HUDEP-2 (cell line): ENCODE data around the gene FNIP2.
A peak's percentile ranks its signal among the peaks of the same experiment; 100 is the strongest.

Source experiments
- DNase-seq, 76 experiments: peaks; one replicate each; lab custom pipeline; 2025; ENCODE audit not compliant: unreplicated experiment in 76 of 76; lab: John Stamatoyannopoulos, UW

FNIP2 gene

DNA sequence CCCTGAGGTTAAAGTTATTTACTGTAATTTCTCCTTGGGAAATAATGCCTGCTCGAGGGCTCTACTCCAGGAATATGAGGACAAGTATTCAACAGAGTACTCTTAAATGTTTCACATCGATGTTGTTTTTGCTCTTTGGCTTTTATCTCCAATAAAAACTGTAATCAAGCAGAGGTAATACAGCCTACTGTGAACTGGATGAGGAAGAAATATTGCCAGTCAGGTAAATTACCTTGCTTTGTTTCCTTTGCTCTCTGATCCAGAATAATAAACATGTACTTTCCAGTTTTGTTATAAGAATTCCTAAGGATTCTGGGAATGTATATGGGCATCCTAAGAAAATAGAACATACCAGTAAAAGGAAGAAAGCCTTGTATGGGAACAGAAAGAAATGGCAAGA, 60.4 kb downstream of the FNIP2 start:
- no peak for DNase-seq

DNA sequence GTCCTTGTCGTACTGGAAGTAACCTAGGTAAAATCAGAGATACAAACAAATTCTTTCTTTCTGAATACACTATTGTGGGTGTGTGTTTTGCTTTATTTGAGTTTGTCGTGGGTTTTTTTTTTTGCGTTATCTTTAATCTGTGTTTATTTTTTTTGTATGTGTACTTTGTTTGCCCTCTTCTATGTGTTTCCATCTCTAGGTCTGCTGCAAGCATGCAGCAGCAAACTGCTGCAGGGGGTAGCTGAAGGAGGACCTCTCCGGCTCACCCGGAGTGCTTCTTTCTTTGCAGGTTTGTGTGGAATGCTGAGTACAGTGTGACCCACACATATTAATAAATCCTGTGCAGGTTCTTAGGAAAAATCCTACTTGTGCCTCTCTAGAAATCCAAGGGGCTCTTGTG, 64.8 kb downstream of the FNIP2 start:
- DNase-seq, result no peak

DNA sequence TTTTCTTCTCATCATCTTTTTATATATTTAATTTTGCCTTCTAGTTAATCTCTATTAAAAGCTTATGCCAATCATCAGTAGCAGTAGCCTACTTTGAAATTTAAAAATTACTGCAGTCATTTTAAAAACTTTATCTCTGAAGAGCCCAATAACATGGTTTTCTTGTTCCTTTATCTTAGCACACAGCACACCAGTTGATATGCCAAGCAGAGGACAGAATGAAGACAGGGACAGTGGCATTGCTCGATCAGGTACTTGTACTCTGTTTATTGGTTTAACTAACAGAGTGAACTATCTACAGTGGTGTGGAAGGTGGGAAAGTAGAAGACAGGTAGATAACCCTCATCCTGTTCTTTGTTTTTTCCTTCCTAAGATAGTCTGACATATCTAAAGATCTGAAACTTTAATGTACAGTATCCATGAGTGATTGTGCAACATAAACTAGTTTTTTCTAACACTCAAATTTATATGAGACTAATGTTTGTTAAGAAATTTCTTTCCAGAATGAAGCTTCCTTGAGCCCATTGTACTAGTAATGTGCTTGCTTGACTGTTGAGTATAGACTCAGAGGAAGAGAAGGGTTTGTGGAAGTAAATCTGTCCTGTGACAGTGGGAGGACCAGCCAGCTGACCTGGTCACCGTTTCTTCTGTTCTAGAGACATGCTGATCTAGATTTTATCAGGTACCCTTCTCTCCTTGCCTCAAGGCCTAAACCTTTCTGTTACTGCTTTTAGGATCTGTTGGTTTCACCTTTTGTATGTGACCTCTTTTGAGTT, 66.6 kb downstream of the FNIP2 start:
- peak in 16 of 76 experiments; percentile 1 to 47 (median 18) for DNase-seq

DNA sequence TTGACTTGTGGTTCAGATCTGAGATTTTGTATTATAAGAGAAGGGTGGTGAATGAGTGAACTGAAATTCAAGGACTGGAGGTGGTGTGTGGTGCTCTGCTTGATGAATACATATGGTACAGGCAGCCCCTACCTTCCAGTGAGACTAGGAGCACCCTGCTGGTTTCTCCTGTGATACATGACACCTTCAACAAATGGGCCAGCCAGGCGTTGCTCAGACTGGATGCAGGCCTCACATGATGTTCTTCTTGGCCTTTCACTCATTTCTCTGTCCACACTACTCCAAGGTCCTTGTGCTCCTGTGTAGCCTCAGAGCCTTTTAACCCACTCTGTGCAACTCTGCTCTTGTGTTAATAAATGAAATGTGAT, 67.2 kb downstream of the FNIP2 start:
- DNase-seq, result no peak

DNA sequence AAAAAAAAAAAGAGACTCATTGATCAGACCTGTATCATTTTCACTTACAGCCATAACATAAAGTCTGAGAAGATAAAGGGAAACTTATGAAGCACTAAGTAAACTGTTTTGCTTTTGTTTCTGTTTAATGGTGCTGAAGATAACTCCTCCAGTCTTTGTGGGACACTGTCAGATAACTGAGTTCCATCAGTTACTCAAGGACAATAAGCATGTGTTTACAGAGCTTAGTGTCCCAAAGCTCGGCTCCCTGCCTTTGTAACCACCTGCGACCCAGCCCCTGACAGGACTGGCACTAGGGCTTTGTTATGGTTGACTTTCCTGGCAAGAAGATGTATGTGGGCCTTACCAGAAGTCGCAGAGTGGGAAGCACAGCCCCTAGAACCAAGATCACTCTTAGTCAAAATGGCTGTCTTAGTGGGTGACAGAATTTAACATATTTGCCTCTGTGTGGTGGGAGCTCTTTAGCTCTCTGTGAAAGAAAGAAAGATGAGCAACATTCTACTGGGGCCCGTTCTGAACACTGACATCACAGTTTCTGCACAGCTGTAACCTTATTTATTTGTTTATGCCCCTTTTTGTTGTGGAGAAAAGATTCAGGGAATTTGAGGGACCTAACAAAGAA, 68.1 kb downstream of the FNIP2 start:
- DNase-seq, result no peak

DNA sequence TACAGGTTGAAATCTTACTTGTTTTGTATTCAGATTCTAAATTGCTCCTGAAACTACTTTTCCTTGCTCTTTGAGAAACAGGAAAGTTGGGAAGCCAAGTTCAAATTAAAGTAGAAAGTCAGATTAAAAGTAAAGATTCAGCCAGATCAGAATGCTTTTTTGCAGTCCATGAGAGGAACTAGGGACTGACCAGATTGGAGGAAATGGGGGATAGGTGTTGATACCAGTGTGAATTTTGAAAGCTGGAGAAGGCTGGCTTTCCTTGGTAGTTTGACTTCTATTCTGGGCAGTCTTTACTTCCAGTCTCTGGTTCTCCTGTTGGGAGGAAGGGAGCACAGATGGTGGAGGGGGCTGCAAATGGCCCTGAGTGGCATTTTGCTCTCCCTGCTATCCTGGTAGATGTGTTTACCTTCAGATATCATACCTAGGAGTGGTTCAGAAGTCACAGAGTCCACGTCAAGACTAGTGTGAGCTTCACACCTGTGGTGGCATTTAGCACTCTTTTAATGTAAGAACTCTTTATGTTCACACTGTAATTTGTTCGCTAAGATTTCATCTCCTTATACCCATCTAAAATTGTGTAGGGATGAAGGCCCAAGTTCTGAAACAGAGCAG, 68.8 kb downstream of the FNIP2 start:
- DNase-seq, result no peak

DNA sequence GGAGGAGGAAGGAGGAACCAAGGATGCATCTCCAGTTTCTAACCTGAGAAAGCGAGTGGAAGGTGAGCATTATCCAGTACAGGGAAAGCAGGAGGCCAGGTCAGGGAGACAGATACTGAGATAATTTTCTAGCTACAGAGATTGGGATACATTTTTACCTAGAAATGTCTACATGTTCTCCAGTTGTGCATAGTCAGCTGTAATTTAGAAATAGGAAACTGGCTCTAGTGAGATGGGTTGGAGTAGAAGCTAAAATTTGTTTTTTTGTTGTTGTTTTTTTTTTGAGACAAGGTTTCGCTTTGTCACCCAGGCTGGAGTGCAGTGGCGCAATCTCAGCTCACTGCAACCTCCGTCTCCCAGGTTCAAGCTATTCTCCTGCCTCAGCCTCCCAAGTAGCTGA, 71.3 kb downstream of the FNIP2 start:
- no peak for DNase-seq

DNA sequence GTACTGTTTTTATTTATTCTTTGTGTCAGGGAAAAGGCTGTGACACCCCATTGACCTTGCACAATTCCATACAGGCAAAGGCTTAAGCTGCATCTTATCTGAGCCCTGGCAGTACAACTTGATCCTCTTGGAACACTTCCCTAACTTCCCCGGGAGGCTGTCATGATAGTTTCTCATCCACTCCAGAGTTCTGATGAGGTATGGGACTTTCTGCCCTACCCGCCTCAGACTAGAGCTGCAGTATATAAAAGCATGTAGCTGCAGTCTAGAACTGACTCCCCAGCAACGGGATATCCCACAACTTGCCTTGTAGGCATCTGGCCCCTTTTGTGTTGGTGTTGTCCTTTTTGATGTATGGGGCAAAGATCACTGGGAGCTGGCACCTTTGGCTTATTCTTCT, 72.7 kb downstream of the FNIP2 start:
- DNase-seq, result no peak

DNA sequence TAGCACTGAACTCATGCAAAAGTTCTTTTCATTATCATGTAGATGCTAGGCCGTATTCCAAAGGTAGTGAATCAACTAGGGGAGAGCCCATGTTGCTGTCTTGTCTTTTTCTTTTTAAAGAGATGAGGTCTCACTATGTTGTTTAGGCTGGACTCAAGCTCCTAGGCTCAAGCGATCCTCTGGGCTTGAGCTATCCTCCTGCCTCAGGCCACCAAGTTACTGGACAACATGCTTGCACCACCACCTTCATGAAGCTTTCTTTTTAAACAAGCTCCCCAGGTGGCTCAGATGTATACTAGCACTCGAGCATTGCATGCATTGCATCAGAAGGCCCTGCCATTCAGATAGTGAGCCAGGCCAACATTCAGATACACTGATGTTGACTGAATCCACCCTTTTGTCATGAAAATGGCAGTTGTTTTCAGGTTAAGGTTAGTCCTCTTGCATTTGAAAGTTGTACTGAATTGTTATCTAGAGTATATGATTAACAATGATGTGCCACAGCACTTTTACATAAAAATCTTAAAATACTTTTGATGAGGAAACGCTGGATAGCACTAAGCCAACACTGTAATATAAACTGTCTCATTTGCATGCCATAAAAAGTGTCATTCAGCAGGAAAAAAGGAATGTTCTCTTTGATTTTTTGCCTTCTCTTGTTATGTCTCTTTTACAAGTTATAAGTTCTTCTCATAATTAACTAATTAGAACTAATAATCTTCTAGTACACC, 76.7 kb downstream of the FNIP2 start:
- DNase-seq, result peak in 1 of 76 experiments; percentile 2

DNA sequence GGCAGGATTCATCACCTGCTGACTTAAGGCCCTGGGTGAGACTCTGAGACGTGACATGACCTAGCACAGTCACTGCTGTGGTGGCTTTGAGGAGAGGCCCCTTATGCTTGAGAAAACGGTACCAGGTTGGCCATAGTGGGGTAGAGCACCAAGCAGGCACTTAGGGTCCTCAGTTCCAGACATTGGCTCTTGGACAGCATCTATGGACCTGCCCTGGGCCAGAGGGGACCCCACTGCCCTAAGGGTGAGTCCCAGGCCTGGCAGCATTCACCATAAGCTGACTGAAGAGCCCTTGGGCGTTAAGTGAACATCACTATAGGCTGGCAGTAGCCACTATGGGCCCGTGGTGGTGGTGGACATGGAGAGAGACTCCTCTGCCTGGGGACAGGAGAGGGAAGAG, 78.7 kb downstream of the FNIP2 start:
- DNase-seq, result no peak

DNA sequence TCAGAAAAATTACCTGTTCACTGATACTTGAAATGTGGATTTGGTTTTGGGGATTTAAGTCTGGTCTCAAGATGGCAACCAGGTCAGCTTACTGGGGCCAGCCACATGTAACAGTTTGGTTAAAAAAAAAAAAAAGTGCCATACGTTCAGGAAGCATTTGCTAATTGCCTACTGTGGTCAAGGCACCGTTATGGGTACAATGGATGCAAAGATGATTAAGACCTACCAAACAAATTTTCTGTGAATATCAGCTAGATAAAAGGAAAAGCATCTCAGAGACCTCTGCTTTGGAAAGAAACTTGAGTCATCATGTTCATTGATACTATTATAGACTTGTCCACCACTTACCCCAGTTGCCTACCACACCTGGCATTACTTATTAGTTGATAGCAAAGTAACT, 80.9 kb downstream of the FNIP2 start:
- DNase-seq, result no peak

DNA sequence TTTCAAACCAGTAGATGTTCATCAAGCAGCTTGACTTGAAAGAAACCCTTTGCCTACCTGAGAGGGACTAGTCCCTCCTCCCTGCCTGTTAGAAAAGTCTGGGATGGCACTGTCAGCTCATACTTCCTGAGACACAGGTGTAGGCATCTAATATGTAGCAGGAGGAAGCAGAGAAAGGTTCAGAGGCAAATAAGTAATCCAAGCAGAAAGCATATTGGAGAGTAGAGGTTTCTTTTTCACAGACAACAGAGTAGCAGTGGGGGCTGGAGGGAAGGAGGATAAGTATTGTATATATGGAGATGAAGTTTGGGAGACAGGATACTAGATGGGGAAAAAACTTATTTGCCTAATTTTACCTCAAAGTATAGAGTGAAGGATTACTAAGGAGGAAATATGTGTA, 81.5 kb downstream of the FNIP2 start:
- DNase-seq, result no peak

DNA sequence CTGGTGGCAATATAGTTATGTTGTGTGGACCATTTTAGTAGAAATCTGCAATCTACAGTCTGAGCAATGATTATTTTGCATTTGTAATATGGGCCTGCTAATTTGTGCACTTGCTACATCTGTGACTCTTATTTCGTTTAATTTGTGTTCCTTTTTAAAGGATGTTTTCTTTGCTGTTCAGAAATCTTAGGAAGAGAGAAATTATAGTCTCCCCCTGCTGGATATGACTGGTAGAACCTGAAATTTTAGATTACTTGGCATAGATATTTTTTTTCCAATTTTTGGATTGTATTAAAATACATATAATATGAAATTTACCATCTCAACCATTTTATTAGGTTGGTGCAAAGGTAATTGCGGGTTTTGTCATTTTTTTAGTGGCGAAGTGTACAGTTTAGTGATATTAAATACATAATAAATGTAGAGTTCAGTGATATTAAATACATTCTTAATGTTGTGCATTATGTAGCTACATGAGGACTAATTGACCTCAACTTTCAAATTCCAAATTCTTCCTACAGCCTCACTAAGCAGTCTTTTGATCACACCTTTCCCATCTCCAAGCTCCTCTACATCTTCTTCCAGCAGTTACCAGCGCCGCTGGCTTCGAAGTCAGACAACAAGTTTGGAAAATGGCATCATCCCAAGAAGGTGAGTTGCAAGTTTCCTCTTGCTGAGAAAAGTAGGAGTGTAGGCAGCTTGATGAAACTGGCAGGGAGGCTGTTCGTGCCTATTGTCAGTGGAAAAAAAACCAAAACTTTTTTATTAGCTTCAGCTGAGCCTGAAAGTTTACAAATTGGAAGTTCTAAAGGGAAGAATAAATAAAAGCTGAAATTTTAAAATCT, 82.2 kb downstream of the FNIP2 start:
- peak in 17 of 76 experiments; percentile 1 to 37 (median 21) for DNase-seq

DNA sequence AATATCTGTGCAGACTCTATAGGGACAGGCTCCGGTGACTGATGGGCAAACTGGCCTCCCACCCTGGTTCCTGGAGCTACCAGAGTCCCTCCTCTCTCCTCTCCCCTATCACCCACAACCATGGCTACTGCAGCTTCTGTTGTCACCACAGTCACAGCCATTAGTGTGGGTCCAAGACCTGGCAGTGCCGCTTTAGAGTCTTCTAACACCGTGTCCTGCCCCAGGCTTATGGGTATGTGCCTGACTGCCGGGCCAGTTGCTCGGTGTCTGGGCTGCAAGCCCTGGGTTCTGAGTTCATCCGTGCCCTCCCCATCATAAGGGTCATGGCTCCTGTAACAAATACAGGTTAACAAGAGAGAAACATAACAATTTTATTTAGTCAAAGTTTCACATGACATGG, 85.4 kb downstream of the FNIP2 start:
- DNase-seq, result no peak

DNA sequence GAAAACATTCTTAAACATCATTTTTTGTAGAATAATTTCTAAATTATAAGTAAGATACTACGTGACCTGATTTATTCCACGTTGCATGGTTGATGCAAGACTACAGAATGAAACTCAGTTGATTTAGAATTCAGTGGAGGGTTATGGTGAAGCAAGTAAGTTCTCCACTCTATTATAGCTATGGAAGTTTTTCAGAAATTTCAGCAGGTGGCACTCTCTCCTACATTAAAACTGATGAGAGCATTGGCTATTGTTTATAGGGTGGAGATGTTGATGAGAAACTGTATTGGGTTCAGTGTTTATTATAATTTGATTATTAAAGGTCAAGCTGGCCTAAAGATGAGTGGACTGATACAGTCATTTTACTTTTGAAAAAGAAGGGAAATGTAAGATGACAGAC, 88.0 kb downstream of the FNIP2 start:
- DNase-seq, result peak in 26 of 76 experiments; percentile 2 to 54 (median 30)

DNA sequence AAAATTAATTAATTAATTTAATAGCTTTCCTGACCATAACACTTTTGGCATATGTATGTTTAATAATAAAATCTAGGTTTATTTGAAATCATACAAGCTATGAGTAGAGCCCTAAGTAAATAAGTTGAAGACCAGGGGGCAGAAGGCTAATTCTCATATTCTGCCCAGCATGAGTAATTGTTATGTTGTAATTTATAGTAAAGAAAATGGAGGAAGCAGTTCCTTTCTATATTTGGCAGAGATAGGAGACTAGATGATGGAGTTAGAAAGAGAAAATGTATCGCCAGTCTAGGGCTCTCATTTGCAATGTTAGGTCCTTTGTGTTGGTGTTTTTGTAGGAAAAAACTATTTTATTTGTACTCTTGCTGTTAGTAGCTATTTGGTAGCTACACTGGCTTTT, 89.1 kb downstream of the FNIP2 start:
- no peak for DNase-seq

DNA sequence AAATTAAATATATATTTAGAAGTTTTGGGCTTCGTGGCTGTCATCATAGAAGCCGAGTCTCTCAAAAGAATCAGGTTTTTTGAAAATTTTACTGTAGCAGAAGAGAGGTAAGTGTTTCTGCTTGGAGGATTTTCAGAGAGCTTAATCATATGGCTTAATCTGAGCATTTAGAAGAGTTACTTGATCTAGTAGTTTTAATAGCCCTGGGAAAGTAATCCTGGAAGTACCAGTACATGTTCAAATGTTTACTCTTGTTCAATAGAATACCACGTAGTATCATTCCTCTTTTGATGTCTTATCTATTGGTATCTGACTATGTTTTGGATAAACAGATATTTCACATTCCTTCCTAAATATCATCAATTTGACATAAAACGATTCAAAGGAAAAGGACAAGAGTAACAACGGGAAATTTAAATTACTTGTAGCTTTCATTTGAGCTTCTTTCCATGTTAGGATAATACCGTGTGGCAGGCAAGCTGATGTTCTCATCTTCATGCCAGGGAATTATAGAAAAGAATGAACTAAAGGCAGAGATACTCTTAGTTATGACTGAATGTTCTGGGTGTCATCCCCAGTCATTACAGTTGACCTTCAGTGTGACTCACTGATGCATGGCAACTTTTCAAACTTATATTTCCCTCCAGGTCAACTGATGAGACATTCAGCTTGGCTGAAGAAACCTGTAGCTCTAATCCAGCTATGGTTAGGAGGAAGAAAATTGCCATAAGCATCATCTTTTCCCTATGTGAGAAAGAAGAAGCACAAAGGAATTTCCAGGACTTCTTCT, 89.8 kb downstream of the FNIP2 start:
- peak in 6 of 76 experiments; percentile 2 to 29 (median 9) for DNase-seq

DNA sequence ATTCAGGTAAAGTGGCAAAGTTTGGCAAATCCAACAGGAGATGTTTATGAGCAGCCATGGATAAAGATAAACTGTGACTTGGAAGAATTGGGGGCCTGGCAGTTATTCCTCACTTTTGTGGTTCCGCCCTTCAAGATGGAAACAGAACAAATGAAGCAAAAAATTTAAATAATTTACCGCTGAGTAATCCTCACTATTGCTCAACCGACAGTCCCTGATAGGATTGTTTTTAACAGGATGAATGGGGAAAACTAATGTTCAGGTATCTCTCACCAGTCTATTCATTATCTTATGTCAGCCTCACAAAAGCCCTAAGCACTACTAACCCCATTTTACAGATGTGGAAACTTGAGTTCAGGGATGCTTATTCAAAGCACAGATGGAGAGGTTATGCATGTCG, 90.8 kb downstream of the FNIP2 start:
- no peak for DNase-seq

DNA sequence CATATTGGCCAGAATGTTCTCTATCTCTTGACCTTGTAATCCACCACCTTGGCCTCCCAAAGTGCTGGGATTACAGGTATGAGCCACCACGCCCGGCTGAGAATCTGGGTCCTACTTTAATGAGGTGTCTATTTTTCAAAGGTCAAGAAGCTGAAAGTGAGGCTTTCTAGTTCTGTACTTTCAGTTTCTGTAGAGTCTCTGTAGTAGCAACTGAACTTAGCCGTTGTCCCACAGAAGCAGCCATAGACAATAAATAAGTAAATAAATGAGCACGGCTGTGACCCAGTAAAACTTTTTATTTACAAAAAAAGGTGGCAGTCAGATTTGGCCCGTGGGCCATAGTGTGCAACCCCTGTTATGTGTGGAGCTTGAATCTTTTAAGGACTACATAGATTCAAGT, 92.0 kb downstream of the FNIP2 start:
- no peak for DNase-seq

DNA sequence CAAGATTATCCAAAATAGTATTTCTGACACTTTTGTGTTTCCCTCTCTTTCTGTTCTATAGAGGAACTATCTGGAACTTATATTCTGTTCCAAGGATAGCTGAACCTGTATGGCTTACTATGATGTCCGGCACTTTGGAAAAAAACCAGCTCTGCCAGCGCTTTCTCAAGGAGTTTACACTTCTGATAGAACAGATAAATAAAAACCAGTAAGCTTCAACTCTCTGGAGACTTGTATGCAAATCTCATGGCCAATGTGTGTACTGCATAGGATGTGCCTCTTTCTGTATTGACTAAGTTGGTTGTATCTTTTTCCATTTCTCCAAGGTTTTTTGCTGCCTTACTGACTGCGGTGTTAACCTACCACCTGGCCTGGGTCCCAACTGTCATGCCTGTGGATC, 92.5 kb downstream of the FNIP2 start:
- no peak for DNase-seq
